ENCODE results near the gene SYCP1.
"Not testable (repeated sequence)": the region's sequence is repeated elsewhere in the genome, so short reads cannot be mapped to it uniquely, and the experiment has no call there.

Gene SYCP1

GRCh38 chr1:114854693-114855320, at the start of gene SYCP1:
TSS of gene SYCP1 (plus strand) at chr1:114854863. CDS start at chr1:114855465, 602 bp downstream.
- DNase-seq (ENCODE audit: low read depth): no peak

GRCh38 chr1:114819869-114820268, 34.8 kb upstream of the SYCP1 start:
- no peak for DNase-seq (ENCODE audit: low read depth)

- no peak for DNase-seq (ENCODE audit: low read depth)
These were observed 34.3 kb upstream of the SYCP1 start for GRCh38 chr1:114820392-114820791.

GRCh38 chr1:114821978-114822377, 32.7 kb upstream of the SYCP1 start:
- DNase-seq (ENCODE audit: low read depth): no peak

GRCh38 chr1:114828251-114828650, 26.4 kb upstream of the SYCP1 start:
- no peak for DNase-seq (ENCODE audit: low read depth)

- not testable (repeated sequence) for DNase-seq (ENCODE audit: low read depth)
These were observed 24.6 kb upstream of the SYCP1 start for GRCh38 chr1:114830075-114830474.

- DNase-seq (ENCODE audit: low read depth): no peak
These were observed 23.2 kb upstream of the SYCP1 start for GRCh38 chr1:114831276-114831994.

- no peak for DNase-seq (ENCODE audit: low read depth)
These were observed 22.6 kb upstream of the SYCP1 start for GRCh38 chr1:114832057-114832456.

- DNase-seq (ENCODE audit: low read depth): no peak
These were observed 21.2 kb upstream of the SYCP1 start for GRCh38 chr1:114833421-114833820.

- DNase-seq (ENCODE audit: low read depth): no peak
These were observed 10.4 kb upstream of the SYCP1 start for GRCh38 chr1:114844270-114844669.

GRCh38 chr1:114853584-114853983, 1.1 kb upstream of the SYCP1 start:
- no peak for DNase-seq (ENCODE audit: low read depth)

- no peak for DNase-seq (ENCODE audit: low read depth)
These were observed 6.7 kb downstream of the SYCP1 start for GRCh38 chr1:114861384-114861783.

- DNase-seq (ENCODE audit: low read depth): no peak
These were observed 37.7 kb downstream of the SYCP1 start for GRCh38 chr1:114892194-114892918.

- no peak for DNase-seq (ENCODE audit: low read depth)
These were observed 42.1 kb downstream of the SYCP1 start for GRCh38 chr1:114896795-114897194.

- no peak for DNase-seq (ENCODE audit: low read depth)
These were observed 47.2 kb downstream of the SYCP1 start for GRCh38 chr1:114901814-114902213.

GRCh38 chr1:114902343-114902742, 47.7 kb downstream of the SYCP1 start:
- no peak for DNase-seq (ENCODE audit: low read depth)

- DNase-seq (ENCODE audit: low read depth): no peak
These were observed 48.8 kb downstream of the SYCP1 start for GRCh38 chr1:114903480-114903879.

- not testable (repeated sequence) for DNase-seq (ENCODE audit: low read depth)
These were observed 61.1 kb downstream of the SYCP1 start for GRCh38 chr1:114915720-114916119.

GRCh38 chr1:114926607-114927006, 71.9 kb downstream of the SYCP1 start:
- DNase-seq (ENCODE audit: low read depth): no peak

- no peak for DNase-seq (ENCODE audit: low read depth)
These were observed 72.7 kb downstream of the SYCP1 start for GRCh38 chr1:114927401-114927800.

- no peak for DNase-seq (ENCODE audit: low read depth)
These were observed 101.9 kb downstream of the SYCP1 start for GRCh38 chr1:114956570-114956969.

- no peak for DNase-seq (ENCODE audit: low read depth)
These were observed 104.8 kb downstream of the SYCP1 start for GRCh38 chr1:114959423-114959822.

- DNase-seq (ENCODE audit: low read depth): no peak
These were observed 122.2 kb downstream of the SYCP1 start for GRCh38 chr1:114976891-114977290.
